Endothelial cell of umbilical vein (primary cell): Measurements from ENCODE around the gene PGAP1. TPM values are rescaled to one million over a fixed set of nuclear protein-coding genes. Genes with fewer than 3 reads are reported as not detected.

Experiments
- BruUV-seq: library from RNA; stranded (reverse); fragments of 400-500 nt; replicated peaks from 2 replicates; lab custom pipeline; 2021; lab: Mats Ljungman, UMichigan
- CTCF ChIA-PET: fragments of 300-600, 350-600 bp; sonication (Branson Sonifier 250); formaldehyde crosslinking; loops from one replicate; lab custom pipeline; 2021; ENCODE audit warnings: antibody characterized with exemption, inconsistent platforms; lab: Charles Lee
- POLR2A ChIA-PET: fragments of 300-600, 350-600 bp; sonication (Branson Sonifier 250); formaldehyde crosslinking; loops from one replicate; lab custom pipeline; 2021; ENCODE audit warnings: antibody characterized with exemption, inconsistent platforms; lab: Charles Lee
- DNase-seq: peaks from one replicate; pipeline ENCODE4 v3.0.0-alpha.2; 2011; ENCODE audit warnings: low read depth, low spot score
- FAIRE-seq: peaks from 2 replicates; lab custom pipeline; 2011; peaks lifted over from hg19 to GRCh38; lab: Jason Lieb, UNC
- H2AFZ ChIP-seq: 2 replicates; pipeline ENCODE4 v1.6.0; 2012; ENCODE audit warnings: low read depth, low read length, control low read depth, inconsistent platforms
- H3K27ac ChIP-seq: 2 replicates; pipeline ENCODE4 v1.5.1; 2011; ENCODE audit warnings: low read depth, mild to moderate bottlenecking, control low read depth, low read length, moderate library complexity; ENCODE audit not compliant: insufficient read depth
- H3K27me3 ChIP-seq, 2 experiments: 2 replicates each; pipeline versions ENCODE4 v1.6.0 to v1.6.1; 2011; ENCODE audit warnings: low read length in 2 of 2, mixed read lengths in 1 of 2; ENCODE audit not compliant: control insufficient read depth in 2 of 2, insufficient read depth in 2 of 2
- H3K36me3 ChIP-seq, 2 experiments: 2 replicates in 1 of 2; 3 replicates in 1 of 2; pipeline ENCODE4 v1.5.1; 2011; ENCODE audit warnings: low read length in 2 of 2, mild to moderate bottlenecking in 1 of 2, moderate library complexity in 1 of 2; ENCODE audit not compliant: control insufficient read depth in 2 of 2, insufficient read depth in 2 of 2; ENCODE audit errors: extremely low read depth in 1 of 2
- H3K4me1 ChIP-seq: 3 replicates; pipeline ENCODE4 v1.5.1; 2011; ENCODE audit warnings: mild to moderate bottlenecking, low read length; ENCODE audit not compliant: control insufficient read depth, insufficient read depth; ENCODE audit errors: extremely low read depth
- H3K4me2 ChIP-seq: 2 replicates; pipeline ENCODE4 v1.6.1; 2011; ENCODE audit warnings: low read length, control low read depth, mixed read lengths; ENCODE audit not compliant: insufficient read depth
- H3K4me3 ChIP-seq, 3 experiments: fragments of 200-600 bp in 1 of 3; sonication (generic), shearing (Covaris generic) in 1 of 3; replicated peaks in 1 of 3; 2 replicates each; pipeline ENCODE4 v1.5.1; 2011 to 2016; ENCODE audit warnings: control low read depth in 3 of 3, low read length in 3 of 3, mild to moderate bottlenecking in 2 of 3, inconsistent platforms in 1 of 3, low read depth in 1 of 3, moderate library complexity in 1 of 3; ENCODE audit not compliant: insufficient read depth in 1 of 3
- H3K79me2 ChIP-seq: 2 replicates; pipeline ENCODE4 v1.6.0; 2012; ENCODE audit warnings: low read length, inconsistent platforms; ENCODE audit not compliant: control insufficient read depth, insufficient read depth
- H3K9ac ChIP-seq: replicated peaks from 2 replicates; pipeline ENCODE3; 2011; ENCODE audit warnings: low read length, control low read depth; ENCODE audit not compliant: insufficient read depth; ENCODE audit errors: extremely low read depth
- H3K9me1 ChIP-seq: replicated peaks from 3 replicates; pipeline ENCODE4 v1.6.0; 2011; ENCODE audit warnings: mild to moderate bottlenecking, low read length; ENCODE audit not compliant: control insufficient read depth, insufficient read depth; ENCODE audit errors: extremely low read depth
- H3K9me3 ChIP-seq: replicated peaks from 2 replicates; pipeline ENCODE4 v1.5.1; 2012; ENCODE audit warnings: low read length, inconsistent platforms; ENCODE audit not compliant: control insufficient read depth, insufficient read depth
- H4K20me1 ChIP-seq: replicated peaks from 2 replicates; pipeline ENCODE3; 2011; ENCODE audit warnings: mild to moderate bottlenecking, low read length; ENCODE audit not compliant: control insufficient read depth, insufficient read depth; ENCODE audit errors: extremely low read depth
- CTCF ChIP-seq, 2 donors: IDR thresholded peaks; 1 replicate in 1 of 2; 2 replicates in 1 of 2; pipeline ENCODE4 v1.5.1; 2011; ENCODE audit warnings: low read length in 2 of 2, mild to moderate bottlenecking in 2 of 2, moderate library complexity in 2 of 2, control low read depth in 1 of 2, inconsistent platforms in 1 of 2, low read depth in 1 of 2; ENCODE audit not compliant: insufficient read depth in 1 of 2; ENCODE audit errors: extremely low read depth in 1 of 2
- EZH2 ChIP-seq: IDR thresholded peaks from 2 replicates; pipeline ENCODE4 v1.6.1; 2012; ENCODE audit warnings: borderline replicate concordance, low read depth, mild to moderate bottlenecking, moderate library complexity, low read length, inconsistent platforms; ENCODE audit not compliant: severe bottlenecking
- FOS ChIP-seq: IDR thresholded peaks from 2 replicates; pipeline ENCODE4 v1.6.1; 2011; ENCODE audit warnings: mild to moderate bottlenecking, low read length, moderate library complexity, borderline replicate concordance; ENCODE audit not compliant: insufficient read depth
- GATA2 ChIP-seq: IDR thresholded peaks from 2 replicates; pipeline ENCODE4 v1.7.0; 2011; ENCODE audit warnings: low read depth, mild to moderate bottlenecking, moderate library complexity, mixed read lengths, low read length; ENCODE audit not compliant: insufficient read length, insufficient read depth
- JUN ChIP-seq: IDR thresholded peaks from 2 replicates; pipeline ENCODE4 v1.6.1; 2011; ENCODE audit warnings: borderline replicate concordance, low read depth; ENCODE audit not compliant: insufficient read length, insufficient read depth
- MAX ChIP-seq: IDR thresholded peaks from 2 replicates; pipeline ENCODE4 v1.6.1; 2011; ENCODE audit not compliant: insufficient read depth, insufficient read length
- MYC ChIP-seq: IDR thresholded peaks from one replicate; pipeline ENCODE4 v1.6.1; 2011; ENCODE audit warnings: mild to moderate bottlenecking, low read depth, low read length
- POLR2A ChIP-seq: IDR thresholded peaks from 2 replicates; pipeline ENCODE4 v1.6.1; 2012; ENCODE audit warnings: low read depth, mild to moderate bottlenecking, control low read depth, low read length
- POLR2AphosphoS5 ChIP-seq: IDR thresholded peaks from 2 replicates; pipeline ENCODE4 v1.6.1; 2012; ENCODE audit warnings: low read depth, mild to moderate bottlenecking, control low read depth, low read length, moderate library complexity; ENCODE audit not compliant: insufficient read depth
- dilution Hi-C: fragments of 300-500 bp; cut with MboI; formaldehyde crosslinking; loops from one replicate; pipeline ENCODE4 v1.15.0; 2019; ENCODE audit warnings: low sequenced_read_pairs; ENCODE audit not compliant: extremely low pct_ligation_motif_present
- intact Hi-C: fragments of 100-400 bp; cut with micrococcal nuclease; formaldehyde crosslinking; loops from one replicate; pipeline ENCODE4 v1.10.0; 2022
- polyA plus RNA-seq, 4 experiments: library from polyadenylated mRNA; depleted of rRNA in 3 of 4; stranded (reverse) in 3 of 4; unstranded in 1 of 4; fragments of >200 nt; gene quantifications; 2 replicates each; pipeline versions ENCODE4 v1.2.1 to v1.2.3, GENCODE V29; 2011 to 2012; ENCODE audit warnings: missing spikeins in 1 of 4
- total RNA-seq: library from RNA; stranded (reverse); gene quantifications from 2 replicates; pipeline ENCODE4 v1.2.3, GENCODE V29; 2021

PGAP1 gene
- total and polyA plus RNA-seq, 2 donors (not counting 3 experiments of a cell fraction or from before 2014, with no cell fraction given) = 3.9 to 9.8 TPM

- Histone ChIP-seq H3K4me3 (no peak overlapping the region), H3K79me2 (no peaks in the 10 kb centered on the region), H3K9me3 (no peaks in the 10 kb centered on the region), H3K9me1 (no peaks in the 10 kb centered on the region), H3K4me1 (peaks cover 20% of the 10 kb centered on the region), H3K9ac (no peak overlapping the region), H4K20me1 (no peaks in the 10 kb centered on the region), H2AFZ (no peak overlapping the region), H3K36me3 (no peaks in the 10 kb centered on the region), H3K27ac (no peak overlapping the region), H3K4me2 (no peak overlapping the region), H3K27me3 (no peaks in the 10 kb centered on the region)
- FAIRE-seq (no peak), DNase-seq (no peak)
- ChIA-PET POLR2A (no interaction called here), CTCF (no interaction called here)
- intact Hi-C loops = no loop called here
- peak; percentile 41 for TF ChIP-seq FOS
- TF ChIP-seq EZH2 = no peak
- no TSS peak for BruUV-seq
- dilution Hi-C loops = no loop called here
These were observed 37.5 kb upstream of the PGAP1 start for GRCh38 chr2:196963961-196964360.

- BruUV-seq = no TSS peak
- POLR2A ChIA-PET = no interaction called here
- dilution Hi-C loops = no loop called here
- Histone ChIP-seq H3K4me2 (peak overlapping the region; percentile 27), H3K9me1 (no peaks in the 10 kb centered on the region), H3K4me1 (peaks cover 20% of the 10 kb centered on the region), H3K9me3 (no peaks in the 10 kb centered on the region), H3K9ac (no peak overlapping the region), H3K27me3 (no peaks in the 10 kb centered on the region), H2AFZ (peak overlapping the region; percentile 1), H4K20me1 (no peaks in the 10 kb centered on the region), H3K36me3 (no peaks in the 10 kb centered on the region), H3K27ac (no peak overlapping the region), H3K79me2 (no peaks in the 10 kb centered on the region), H3K4me3 (no peak overlapping the region)
- DNase-seq (peak; percentile 30), FAIRE-seq (no peak)
- CTCF ChIA-PET = no interaction called here
- TF ChIP-seq POLR2AphosphoS5 = no peak
- TF ChIP-seq CTCF (IDR thresholded peaks at IDR 0.05; ENCODE audit: extremely low read depth in 1 of 2, insufficient read depth in 1 of 2, low read depth in 1 of 2, low read length in 2 of 2) = no peak
- TF ChIP-seq FOS = peak; percentile 50
- TF ChIP-seq GATA2 = no peak
- TF ChIP-seq MYC = no peak
- TF ChIP-seq JUN = peak; percentile 23
- no peak for TF ChIP-seq MAX
- TF ChIP-seq POLR2A = no peak
- no peak for TF ChIP-seq EZH2
- intact Hi-C loops = no loop called here
These were observed 36.5 kb upstream of the PGAP1 start for GRCh38 chr2:196963043-196963442.
